Fibroblast of lung (primary cell): ENCODE data around the gene FBXO31. TPM values are rescaled to one million over a fixed set of nuclear protein-coding genes. Genes with fewer than 3 reads are reported as not detected.

Source experiments
- DNase-seq, 2 donors: peaks; one replicate each; pipeline versions ENCODE4 v3.0.0 to v3.0.0-alpha.2; 2010; ENCODE audit warnings: low read depth in 2 of 2
- H2AFZ ChIP-seq: 2 replicates; pipeline ENCODE4 v1.5.1; 2012; ENCODE audit warnings: low read length, control low read depth, inconsistent platforms
- H3K27ac ChIP-seq: 2 replicates; pipeline ENCODE4 v1.5.1; 2011; ENCODE audit warnings: low read length, control low read depth; ENCODE audit not compliant: insufficient read depth
- H3K27me3 ChIP-seq: 2 replicates; pipeline ENCODE4 v1.5.1; 2011; ENCODE audit warnings: mild to moderate bottlenecking, low read length; ENCODE audit not compliant: control insufficient read depth, insufficient read depth
- H3K36me3 ChIP-seq: 2 replicates; pipeline ENCODE4 v1.5.1; 2011; ENCODE audit warnings: low read length; ENCODE audit not compliant: control insufficient read depth, insufficient read depth
- H3K4me1 ChIP-seq: 2 replicates; pipeline ENCODE4 v1.5.1; 2011; ENCODE audit warnings: low read length; ENCODE audit not compliant: control insufficient read depth, insufficient read depth; ENCODE audit errors: extremely low read depth
- H3K4me2 ChIP-seq: 2 replicates; pipeline ENCODE4 v1.5.1; 2011; ENCODE audit warnings: low read length, control low read depth; ENCODE audit not compliant: insufficient read depth; ENCODE audit errors: extremely low read depth
- H3K4me3 ChIP-seq, 4 experiments: fragments of 200-600 bp in 1 of 4; sonication (generic) in 1 of 4; replicated peaks in 1 of 4; 2 replicates each; pipeline ENCODE4 v1.5.1; 2011 to 2016; ENCODE audit warnings: low read length in 4 of 4, low read depth in 3 of 4, mild to moderate bottlenecking in 3 of 4, control low read depth in 2 of 4, inconsistent platforms in 1 of 4, mixed read lengths in 1 of 4; ENCODE audit not compliant: insufficient read depth in 1 of 4; ENCODE audit errors: control extremely low read depth in 1 of 4
- H3K79me2 ChIP-seq: 2 replicates; pipeline ENCODE4 v1.5.1; 2012; ENCODE audit warnings: mild to moderate bottlenecking, low read length, inconsistent platforms; ENCODE audit not compliant: control insufficient read depth, insufficient read depth
- H3K9ac ChIP-seq: 2 replicates; pipeline ENCODE4 v1.5.1; 2011; ENCODE audit warnings: mild to moderate bottlenecking, low read length, control low read depth; ENCODE audit not compliant: insufficient read depth
- H3K9me3 ChIP-seq: 2 replicates; pipeline ENCODE4 v1.5.1; 2012; ENCODE audit warnings: low read depth, low read length; ENCODE audit not compliant: control insufficient read depth, insufficient read depth
- H4K20me1 ChIP-seq: 2 replicates; pipeline ENCODE4 v1.5.1; 2011; ENCODE audit warnings: low read length; ENCODE audit not compliant: control insufficient read depth, insufficient read depth; ENCODE audit errors: extremely low read depth
- CTCF ChIP-seq, 2 donors: IDR thresholded peaks in 1 of 2; conservative IDR thresholded peaks in 1 of 2; 1 replicate in 1 of 2; 2 replicates in 1 of 2; pipeline ENCODE4 v1.5.1; 2011 to 2012; ENCODE audit warnings: low read length in 2 of 2, control low read depth in 1 of 2, inconsistent platforms in 1 of 2, low read depth in 1 of 2, mild to moderate bottlenecking in 1 of 2
- EZH2 ChIP-seq: IDR thresholded peaks from 2 replicates; pipeline ENCODE4 v1.5.1; 2012; ENCODE audit warnings: low read length, control low read depth, mild to moderate bottlenecking; ENCODE audit errors: missing control alignments
- polyA plus RNA-seq, 2 donors: library from polyadenylated mRNA; depleted of rRNA in 1 of 2; stranded (reverse) in 1 of 2; unstranded in 1 of 2; fragments of >200 nt; gene quantifications; 2 replicates each; pipeline ENCODE4 v1.2.1, GENCODE V29; 2011 to 2012; ENCODE audit warnings: missing spikeins in 1 of 2
- total RNA-seq: library from RNA; depleted of rRNA; stranded (reverse); fragments of >200 nt; gene quantifications from 2 replicates; pipeline ENCODE4 v1.2.1, GENCODE V29; 2014

Gene FBXO31
- total and polyA plus RNA-seq, 2 donors (not counting 1 experiment from before 2014, with no cell fraction given), result 17.6 to 40.3 TPM

- Histone ChIP-seq H3K9me3 (no peaks in the 10 kb centered on the region), H3K27me3 (no peaks in the 10 kb centered on the region), H3K27ac (no peak overlapping the region), H3K4me1 (peaks cover 5% of the 10 kb centered on the region), H2AFZ (no peak overlapping the region), H3K36me3 (peaks cover 25% of the 10 kb centered on the region), H4K20me1 (no peaks in the 10 kb centered on the region), H3K9ac (no peak overlapping the region), H3K79me2 (no peaks in the 10 kb centered on the region), H3K4me3 (no peak overlapping the region), H3K4me2 (no peak overlapping the region)
- no peak for TF ChIP-seq CTCF (conservative IDR thresholded peaks at IDR 0.05 in 1 of 2, IDR thresholded peaks at IDR 0.05 in 1 of 2; ENCODE audit: low read depth in 1 of 2, low read length in 2 of 2)
- no peak for TF ChIP-seq EZH2
- DNase-seq, result no peak
Observed at GRCh38 chr16:87330257-87330624, 53.3 kb downstream of the FBXO31 start.

DNA sequence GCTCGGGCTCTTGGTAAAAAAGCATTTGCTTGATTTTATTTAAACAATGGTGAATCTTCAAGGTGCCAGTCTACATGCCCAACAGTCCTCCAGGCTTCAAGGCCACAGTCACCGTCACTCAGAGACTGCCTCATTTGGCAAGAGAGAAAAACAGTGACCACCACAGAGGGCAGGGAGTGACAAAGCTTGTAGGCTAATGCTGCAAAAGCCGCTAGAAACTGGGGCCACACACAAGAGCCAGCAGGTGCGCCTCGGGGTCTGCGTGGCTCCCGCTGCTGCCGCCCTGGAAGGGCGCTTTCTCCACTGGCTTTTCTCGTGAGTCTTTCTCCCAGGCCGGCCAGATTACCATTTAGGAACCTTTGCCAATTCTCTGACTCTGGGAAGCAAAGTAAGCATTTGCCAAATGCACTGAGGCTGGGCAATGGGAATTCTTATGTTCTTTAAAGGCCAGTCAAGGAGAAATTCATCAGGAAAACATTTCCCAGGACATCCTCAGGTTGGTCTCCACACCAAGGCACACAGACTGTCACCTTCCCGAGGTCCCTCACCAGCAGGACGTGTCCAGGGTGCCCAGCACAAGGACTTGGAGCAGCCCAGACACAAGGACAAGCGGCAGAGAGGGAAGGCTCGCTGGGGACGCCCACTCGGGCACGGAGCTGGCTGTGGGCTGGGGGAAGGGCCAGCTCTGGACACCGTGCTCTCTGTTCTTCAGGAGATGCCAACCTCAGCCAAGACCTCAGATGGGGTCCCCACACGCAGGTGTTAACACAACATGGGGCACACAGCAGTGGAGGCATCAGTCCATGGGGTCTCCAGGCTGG, 53.9 kb downstream of the FBXO31 start:
- DNase-seq, result no peak
- TF ChIP-seq EZH2 (no peak), CTCF (conservative IDR thresholded peaks at IDR 0.05 in 1 of 2, IDR thresholded peaks at IDR 0.05 in 1 of 2; ENCODE audit: low read depth in 1 of 2, low read length in 2 of 2) (no peak)
- H4K20me1 ChIP-seq, result no peaks in the 10 kb centered on the region
- no peaks in the 10 kb centered on the region for H3K27me3 ChIP-seq
- H3K4me1 ChIP-seq, result peaks cover 5% of the 10 kb centered on the region
- no peaks in the 10 kb centered on the region for H3K9me3 ChIP-seq
- no peak overlapping the region for H3K4me2 ChIP-seq
- no peak overlapping the region for H3K9ac ChIP-seq
- no peak overlapping the region for H3K4me3 ChIP-seq
- no peak overlapping the region for H3K27ac ChIP-seq
- peaks cover 20% of the 10 kb centered on the region for H3K36me3 ChIP-seq
- H3K79me2 ChIP-seq, result no peaks in the 10 kb centered on the region
- no peak overlapping the region for H2AFZ ChIP-seq

- H2AFZ ChIP-seq, result no peak overlapping the region
- H3K4me2 ChIP-seq, result no peak overlapping the region
- H3K4me3 ChIP-seq, result no peak overlapping the region
- no peaks in the 10 kb centered on the region for H3K27me3 ChIP-seq
- no peaks in the 10 kb centered on the region for H3K79me2 ChIP-seq
- no peak overlapping the region for H3K27ac ChIP-seq
- no peaks in the 10 kb centered on the region for H3K9me3 ChIP-seq
- H4K20me1 ChIP-seq, result no peaks in the 10 kb centered on the region
- no peak for DNase-seq
- H3K9ac ChIP-seq, result no peak overlapping the region
- H3K4me1 ChIP-seq, result peaks cover 5% of the 10 kb centered on the region
- peaks cover 14% of the 10 kb centered on the region for H3K36me3 ChIP-seq
- TF ChIP-seq CTCF (conservative IDR thresholded peaks at IDR 0.05 in 1 of 2, IDR thresholded peaks at IDR 0.05 in 1 of 2; ENCODE audit: low read depth in 1 of 2, low read length in 2 of 2), result no peak
- no peak for TF ChIP-seq EZH2
Observed at GRCh38 chr16:87328846-87329245, 54.7 kb downstream of the FBXO31 start.
